Omental fat pad (tissue), 4 donors: Measurements from ENCODE around the gene B4GALNT2. TPM values are rescaled to one million over a fixed set of nuclear protein-coding genes. Genes with fewer than 3 reads are reported as not detected.
A peak's percentile ranks its signal among the peaks of the same experiment; 100 is the strongest.

Experiments used
- ATAC-seq: fragments of 150-250 bp; one replicate; pipeline ENCODE4 v1.9.1; 2016; ENCODE audit warnings: mild to moderate bottlenecking, moderate library complexity; ENCODE audit not compliant: low FRiP score
- DNase-seq: peaks from one replicate; pipeline ENCODE4 v3.0.0-alpha.2; 2019; ENCODE audit warnings: low spot score
- total RNA-seq, 4 donors: library from RNA; depleted of rRNA; stranded (reverse); fragments of >200 nt; gene quantifications; one replicate each; pipeline ENCODE4 v1.1.0, GENCODE V29; 2016
- TF ChIP-seq, protein P1 (sequence below), 3 donors: fragments of 450-650 bp; IDR thresholded peaks; one replicate each; pipeline ENCODE4 v1.5.1; 2016 to 2017; ENCODE audit warnings: antibody characterized with exemption in 3 of 3, mild to moderate bottlenecking in 3 of 3, moderate library complexity in 2 of 3

The B4GALNT2 gene
- total RNA-seq, 4 donors from 2014 or later = not detected

GRCh38 chr17:49193513-49194296 lies 61.1 kb downstream of the B4GALNT2 start:
- TF ChIP-seq, protein P1, sequence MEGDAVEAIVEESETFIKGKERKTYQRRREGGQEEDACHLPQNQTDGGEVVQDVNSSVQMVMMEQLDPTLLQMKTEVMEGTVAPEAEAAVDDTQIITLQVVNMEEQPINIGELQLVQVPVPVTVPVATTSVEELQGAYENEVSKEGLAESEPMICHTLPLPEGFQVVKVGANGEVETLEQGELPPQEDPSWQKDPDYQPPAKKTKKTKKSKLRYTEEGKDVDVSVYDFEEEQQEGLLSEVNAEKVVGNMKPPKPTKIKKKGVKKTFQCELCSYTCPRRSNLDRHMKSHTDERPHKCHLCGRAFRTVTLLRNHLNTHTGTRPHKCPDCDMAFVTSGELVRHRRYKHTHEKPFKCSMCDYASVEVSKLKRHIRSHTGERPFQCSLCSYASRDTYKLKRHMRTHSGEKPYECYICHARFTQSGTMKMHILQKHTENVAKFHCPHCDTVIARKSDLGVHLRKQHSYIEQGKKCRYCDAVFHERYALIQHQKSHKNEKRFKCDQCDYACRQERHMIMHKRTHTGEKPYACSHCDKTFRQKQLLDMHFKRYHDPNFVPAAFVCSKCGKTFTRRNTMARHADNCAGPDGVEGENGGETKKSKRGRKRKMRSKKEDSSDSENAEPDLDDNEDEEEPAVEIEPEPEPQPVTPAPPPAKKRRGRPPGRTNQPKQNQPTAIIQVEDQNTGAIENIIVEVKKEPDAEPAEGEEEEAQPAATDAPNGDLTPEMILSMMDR (IDR thresholded peaks at IDR 0.05) = no peak
- DNase-seq = peak; percentile 43
- ATAC-seq = peak; percentile 35

GRCh38 chr17:49194297-49194607 lies 61.7 kb downstream of the B4GALNT2 start:
- TF ChIP-seq, protein P1 (IDR thresholded peaks at IDR 0.05) = no peak
- ATAC-seq = no peak
- no peak for DNase-seq

GRCh38 chr17:49195751-49196150 lies 63.2 kb downstream of the B4GALNT2 start:
- ATAC-seq (no peak), DNase-seq (no peak)
- TF ChIP-seq, protein P1 (IDR thresholded peaks at IDR 0.05) = no peak

DNA sequence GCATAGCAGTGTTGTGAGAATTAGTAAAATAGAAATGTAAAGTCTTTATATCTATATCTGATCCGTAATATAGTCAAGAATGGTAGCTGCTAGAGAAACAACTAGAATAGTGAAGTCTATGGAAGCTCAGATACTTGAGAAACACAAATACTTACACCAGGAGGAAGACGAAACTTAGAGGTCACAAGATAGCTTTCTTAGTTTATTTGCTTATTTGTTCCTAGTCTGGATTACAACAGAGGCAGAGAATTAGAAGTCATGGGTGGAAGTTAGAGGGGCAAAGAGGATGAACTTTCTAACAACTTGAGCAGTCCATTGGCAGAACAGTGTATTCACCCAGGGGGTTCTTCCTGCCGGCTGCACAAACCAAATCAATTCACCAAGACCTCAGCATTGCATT lies 64.0 kb downstream of the B4GALNT2 start:
- no peak for ATAC-seq
- DNase-seq = no peak
- TF ChIP-seq, protein P1 (IDR thresholded peaks at IDR 0.05) = no peak

- no peak for ATAC-seq
- no peak for DNase-seq
- TF ChIP-seq, protein P1 (IDR thresholded peaks at IDR 0.05) = no peak
Observed at GRCh38 chr17:49197346-49197998, 64.9 kb downstream of the B4GALNT2 start.

DNA sequence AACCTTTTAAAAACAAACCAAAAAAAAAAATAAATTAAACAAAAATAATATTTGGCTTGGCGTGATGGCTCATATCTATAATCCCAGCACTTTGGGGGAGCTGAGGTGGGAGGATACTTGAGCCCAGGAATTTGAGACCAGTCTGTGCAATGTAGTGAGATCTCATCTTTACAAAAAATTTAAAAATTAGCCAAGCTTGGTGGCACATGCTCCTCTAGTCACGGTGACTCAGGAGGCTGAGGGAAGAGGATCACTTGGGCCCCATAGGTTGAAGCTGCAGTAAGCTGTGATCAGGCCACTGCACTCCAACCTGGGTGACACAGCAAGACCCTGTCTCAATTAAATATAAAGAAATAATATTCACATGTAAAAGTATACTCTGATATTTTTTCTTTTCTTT lies 65.6 kb downstream of the B4GALNT2 start:
- no peak for DNase-seq
- TF ChIP-seq, protein P1 (IDR thresholded peaks at IDR 0.05) = no peak
- ATAC-seq = no peak
